Skeletal muscle tissue (tissue), 4 donors: ENCODE data around the gene DLGAP1. TPM values are rescaled to one million over a fixed set of nuclear protein-coding genes. Genes with fewer than 3 reads are reported as not detected.
"Not testable (repeated sequence)": the region's sequence is repeated elsewhere in the genome, so short reads cannot be mapped to it uniquely, and the experiment has no call there.

Source experiments
- H3K27ac ChIP-seq: one replicate; pipeline ENCODE4 v1.7.0; 2013; ENCODE audit warnings: mild to moderate bottlenecking, low read depth, low read length, inconsistent platforms
- H3K27me3 ChIP-seq, 3 donors: one replicate each; pipeline ENCODE4 v1.7.0; 2013; ENCODE audit warnings: low read length in 3 of 3; ENCODE audit not compliant: control insufficient read depth in 3 of 3, insufficient read depth in 3 of 3
- H3K36me3 ChIP-seq, 3 donors: one replicate each; pipeline ENCODE4 v1.7.0; 2013; ENCODE audit warnings: low read length in 3 of 3; ENCODE audit not compliant: control insufficient read depth in 3 of 3, insufficient read depth in 3 of 3
- H3K4me1 ChIP-seq, 3 donors: one replicate each; pipeline ENCODE4 v1.7.0; 2013; ENCODE audit warnings: low read length in 3 of 3, mild to moderate bottlenecking in 3 of 3; ENCODE audit not compliant: control insufficient read depth in 3 of 3, insufficient read depth in 3 of 3
- H3K4me3 ChIP-seq, 3 donors: one replicate each; pipeline ENCODE4 v1.7.0; 2013; ENCODE audit warnings: low read length in 3 of 3
- H3K9ac ChIP-seq, 3 donors: one replicate each; pipeline ENCODE4 v1.7.0; 2013; ENCODE audit warnings: low read length in 3 of 3, mild to moderate bottlenecking in 3 of 3, moderate library complexity in 2 of 3, low read depth in 1 of 3
- H3K9me3 ChIP-seq, 3 donors: one replicate each; pipeline ENCODE4 v1.7.0; 2013; ENCODE audit warnings: low read length in 3 of 3; ENCODE audit not compliant: control insufficient read depth in 3 of 3
- total RNA-seq: library from RNA; depleted of rRNA; stranded (reverse); fragments of >200 nt; gene quantifications from one replicate; pipeline ENCODE4 v1.2.3, GENCODE V29; 2014
- donor health status: Osteomylitis.

DLGAP1 gene
- total RNA-seq, 1 donor from 2014 or later = 0.52 TPM

DNA sequence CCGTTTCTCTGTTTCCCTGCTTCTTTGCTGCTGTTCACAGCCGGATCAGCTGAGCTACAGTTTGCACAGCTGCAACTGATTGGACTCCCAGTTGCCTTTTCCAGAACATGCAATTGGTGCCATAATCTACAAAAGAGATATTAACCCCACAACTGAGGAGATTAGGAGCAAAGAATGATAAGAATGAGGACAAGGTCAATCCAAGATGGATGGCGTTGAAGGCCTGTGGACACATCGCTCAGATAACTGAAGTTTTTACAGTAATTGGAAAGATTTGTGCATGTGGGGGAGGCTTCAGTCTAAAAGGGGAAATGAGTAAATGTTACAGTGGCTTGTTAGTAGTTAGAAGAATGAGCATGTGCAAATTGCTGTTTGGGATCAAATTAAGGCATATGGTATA, 741.9 kb downstream of the DLGAP1 start:
- Histone ChIP-seq H3K27me3 (no peaks in the 10 kb centered on the region), H3K27ac (no peak overlapping the region), H3K36me3 (no peaks in the 10 kb centered on the region), H3K9me3 (no peaks in the 10 kb centered on the region), H3K4me1 (no peaks in the 10 kb centered on the region), H3K9ac (no peak overlapping the region), H3K4me3 (no peak overlapping the region)

DNA sequence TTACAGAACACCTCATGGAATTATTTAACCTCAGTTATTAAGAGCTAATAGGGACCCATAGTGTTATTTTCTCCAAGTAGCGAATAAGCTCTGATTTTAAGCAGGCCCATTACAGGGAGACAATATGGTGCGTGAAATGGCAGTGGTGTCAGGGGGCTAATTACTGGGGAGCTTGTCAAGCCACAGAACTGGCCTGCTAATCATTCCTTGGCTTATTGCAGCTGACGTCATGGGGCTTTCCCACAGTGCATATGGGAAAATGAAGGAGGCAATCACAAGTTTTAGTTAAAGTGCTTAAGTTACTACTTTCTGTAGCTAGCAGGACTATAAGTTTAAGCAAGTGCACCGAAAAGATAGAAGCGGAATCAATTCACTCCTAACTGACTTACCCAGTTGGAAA, 742.6 kb downstream of the DLGAP1 start:
- Histone ChIP-seq H3K36me3 (no peaks in the 10 kb centered on the region), H3K4me3 (no peak overlapping the region), H3K4me1 (no peaks in the 10 kb centered on the region), H3K27me3 (no peaks in the 10 kb centered on the region), H3K9ac (no peak overlapping the region), H3K27ac (no peak overlapping the region), H3K9me3 (no peaks in the 10 kb centered on the region)

- no peak overlapping the region for H3K4me3 ChIP-seq
- H3K27ac ChIP-seq = no peak overlapping the region
- H3K4me1 ChIP-seq = no peaks in the 10 kb centered on the region
- H3K27me3 ChIP-seq = no peaks in the 10 kb centered on the region
- H3K36me3 ChIP-seq = no peaks in the 10 kb centered on the region
- no peaks in the 10 kb centered on the region for H3K9me3 ChIP-seq
- no peak overlapping the region for H3K9ac ChIP-seq
Observed at GRCh38 chr18:3710712-3711301, 744.3 kb downstream of the DLGAP1 start.

GRCh38 chr18:3709205-3709604, 745.9 kb downstream of the DLGAP1 start:
- Histone ChIP-seq H3K27me3 (no peaks in the 10 kb centered on the region), H3K27ac (no peak overlapping the region), H3K36me3 (no peaks in the 10 kb centered on the region), H3K9me3 (no peaks in the 10 kb centered on the region), H3K4me3 (no peak overlapping the region), H3K4me1 (no peaks in the 10 kb centered on the region), H3K9ac (no peak overlapping the region)

GRCh38 chr18:3706279-3707097, 748.6 kb downstream of the DLGAP1 start:
- Histone ChIP-seq H3K9ac (no peak overlapping the region), H3K9me3 (no peaks in the 10 kb centered on the region), H3K4me3 (no peak overlapping the region)

GRCh38 chr18:3704556-3705344, 750.4 kb downstream of the DLGAP1 start:
- Histone ChIP-seq H3K4me1 (no peaks in the 10 kb centered on the region), H3K27me3 (peaks cover 0 to 6% (median 0%) of the 10 kb centered on the region in 3 donors), H3K4me3 (no peak overlapping the region), H3K27ac (no peak overlapping the region), H3K9ac (no peak overlapping the region), H3K36me3 (no peaks in the 10 kb centered on the region), H3K9me3 (no peaks in the 10 kb centered on the region)

More at GRCh38 chr18:3706279-3707097, 748.6 kb downstream of the DLGAP1 start:
- peaks cover 0 to 6% (median 0%) of the 10 kb centered on the region in 3 donors for H3K27me3 ChIP-seq
- no peaks in the 10 kb centered on the region for H3K4me1 ChIP-seq
- no peak overlapping the region for H3K27ac ChIP-seq
- H3K36me3 ChIP-seq = no peaks in the 10 kb centered on the region

GRCh38 chr18:3703732-3704176, 751.4 kb downstream of the DLGAP1 start:
- Histone ChIP-seq H3K9ac (no peak overlapping the region), H3K36me3 (no peaks in the 10 kb centered on the region), H3K27ac (no peak overlapping the region), H3K4me1 (no peaks in the 10 kb centered on the region), H3K4me3 (no peak overlapping the region), H3K27me3 (peaks cover 0 to 6% (median 0%) of the 10 kb centered on the region in 3 donors), H3K9me3 (no peaks in the 10 kb centered on the region)

DNA sequence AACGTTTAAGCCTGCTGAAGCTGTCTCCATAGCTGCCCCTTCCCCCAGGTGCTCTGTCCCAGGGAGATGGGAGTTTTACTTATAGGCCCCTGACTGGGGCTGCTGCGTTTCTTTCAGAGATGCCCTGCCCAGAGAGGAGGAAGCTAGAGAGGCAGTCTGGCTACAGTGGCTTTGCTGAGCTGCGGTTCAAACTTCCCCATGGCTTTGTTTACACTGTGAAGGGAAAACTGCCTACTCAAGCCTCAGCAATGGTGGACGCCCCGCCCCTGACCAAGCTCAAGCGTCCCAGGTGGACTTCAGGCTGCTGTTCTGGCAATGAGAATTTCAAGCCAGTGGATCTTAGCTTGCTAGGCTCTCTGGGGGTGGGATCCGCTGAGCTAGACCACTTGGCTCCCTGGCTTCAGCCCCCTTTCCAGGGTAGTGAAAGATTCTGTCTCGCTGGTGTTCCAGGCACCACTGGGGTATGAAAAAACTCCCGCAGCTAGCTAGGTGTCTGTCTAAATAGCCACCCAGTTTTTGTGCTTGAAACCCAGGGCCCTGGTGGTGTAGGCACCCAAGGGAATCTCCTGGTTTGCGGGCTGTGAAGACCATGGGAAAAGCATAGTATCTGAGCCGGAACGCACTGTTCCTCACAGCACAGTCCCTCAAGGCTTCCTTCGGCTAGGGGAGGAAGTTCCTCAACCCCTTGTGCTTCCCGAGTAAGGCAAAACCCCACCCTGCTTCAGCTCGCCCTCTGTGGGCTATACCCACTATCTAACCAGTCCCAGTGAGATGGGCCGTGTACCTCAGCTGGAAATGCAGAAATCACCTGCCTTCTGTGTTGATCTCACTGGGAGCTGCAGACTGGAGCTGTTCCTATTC, 755.2 kb downstream of the DLGAP1 start:
- not testable (repeated sequence) for H3K9me3 ChIP-seq, H3K27me3 ChIP-seq, H3K4me3 ChIP-seq, H3K36me3 ChIP-seq, H3K4me1 ChIP-seq, H3K27ac ChIP-seq, H3K9ac ChIP-seq

DNA sequence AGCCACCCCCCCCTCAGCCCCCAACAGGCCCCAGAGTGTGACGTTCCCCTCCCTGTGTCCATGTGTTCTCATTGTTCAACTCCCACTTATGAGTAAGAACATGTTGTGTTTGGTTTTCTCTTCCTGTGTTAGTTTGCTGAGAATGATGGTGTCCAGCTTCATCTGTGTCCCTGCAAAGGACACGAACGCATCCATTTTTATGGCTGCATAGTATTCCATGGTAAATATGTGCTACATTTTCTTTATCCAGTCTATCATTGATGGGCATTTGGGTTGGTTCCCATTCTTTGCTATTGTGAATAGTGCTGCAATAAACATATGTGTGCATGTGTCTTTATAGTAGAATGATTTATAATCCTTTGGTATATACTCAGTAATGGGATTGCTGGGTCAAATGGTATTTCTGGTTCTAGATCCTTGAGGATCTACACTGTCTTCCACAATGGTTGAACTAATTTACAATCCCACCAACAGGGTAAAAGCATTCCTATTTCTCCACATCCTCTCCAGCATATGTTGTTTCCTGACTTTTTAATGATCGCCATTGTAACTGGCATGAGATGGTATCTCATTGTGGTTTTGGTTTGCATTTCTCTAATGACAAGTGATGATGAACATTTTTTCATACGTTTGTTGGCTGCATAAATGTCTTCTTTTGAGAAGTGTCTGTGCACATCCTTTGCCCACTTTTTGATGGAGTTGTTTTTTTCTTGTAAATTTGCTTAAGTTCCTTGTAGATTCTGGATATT, 760.9 kb downstream of the DLGAP1 start:
- H3K9me3 ChIP-seq, H3K9ac ChIP-seq, H3K4me1 ChIP-seq, H3K4me3 ChIP-seq, H3K27me3 ChIP-seq, H3K27ac ChIP-seq, H3K36me3 ChIP-seq: not testable (repeated sequence)
